Naive thymus-derived CD8-positive, alpha-beta T cell (primary cell): ENCODE data around the gene H3-3A. TPM values are rescaled to one million over a fixed set of nuclear protein-coding genes. Genes with fewer than 3 reads are reported as not detected.

ENCODE experiments used
- ATAC-seq, 2 donors: fragments of 150-1000 bp; cut with Tn5 transposase in 1 of 2; sonication (Bioruptor Pico), chemical (Tn5 transposase) in 1 of 2; 1 replicate in 1 of 2; 2 replicates in 1 of 2; pipeline ENCODE4 v1.10.0; 2021; ENCODE audit warnings: mild to moderate bottlenecking in 2 of 2, moderate library complexity in 2 of 2
- POLR2A ChIA-PET: fragments of 350-600 bp; sonication (Branson Sonifier 250); formaldehyde crosslinking; loops from one replicate; lab custom pipeline; 2021; ENCODE audit warnings: antibody characterized with exemption; lab: Charles Lee
- DNase-seq, 10 donors: peaks; one replicate each; pipeline versions ENCODE4 v3.0.0 to v3.0.0-alpha.2; 2020 to 2022
- H3K27ac Mint-ChIP-seq, 10 donors: one replicate each; pipeline ENCODE4 v1.8.0; 2020 to 2022; ENCODE audit warnings: mild to moderate bottlenecking in 10 of 10, mixed read lengths in 10 of 10, moderate library complexity in 4 of 10, inconsistent platforms in 1 of 10
- H3K27me3 Mint-ChIP-seq, 5 donors: one replicate each; pipeline ENCODE4 v1.8.0; 2021 to 2022; ENCODE audit warnings: mixed read lengths in 5 of 5
- H3K36me3 Mint-ChIP-seq, 3 donors: one replicate each; pipeline ENCODE4 v1.8.0; 2020 to 2022; ENCODE audit warnings: mixed read lengths in 3 of 3, mild to moderate bottlenecking in 2 of 3, inconsistent platforms in 1 of 3
- H3K4me1 Mint-ChIP-seq, 4 donors: one replicate each; pipeline ENCODE4 v1.8.0; 2021 to 2022; ENCODE audit warnings: mixed read lengths in 4 of 4
- H3K4me3 Mint-ChIP-seq, 10 donors: one replicate each; pipeline ENCODE4 v1.8.0; 2020 to 2022; ENCODE audit warnings: mild to moderate bottlenecking in 10 of 10, mixed read lengths in 10 of 10, moderate library complexity in 6 of 10, inconsistent platforms in 1 of 10
- H3K9me3 Mint-ChIP-seq, 9 donors: one replicate each; pipeline ENCODE4 v1.8.0; 2020 to 2022; ENCODE audit warnings: mixed read lengths in 9 of 9, mild to moderate bottlenecking in 3 of 9, inconsistent platforms in 1 of 9, moderate library complexity in 1 of 9
- polyA plus RNA-seq, 3 donors: library from polyadenylated mRNA; unstranded; fragments of 300-500 nt; fragmentation: Illumina TruSeq; gene quantifications; one replicate each; pipeline ENCODE4 v1.2.3, GENCODE V29; 2021
- total RNA-seq, 8 experiments: library from RNA in 2 of 8; stranded (reverse) in 2 of 8; gene quantifications; one replicate each; pipeline ENCODE4 v1.2.3 and lab custom pipeline; 2021 to 2026

Gene H3-3A
- total and polyA plus RNA-seq, 5 experiments from 2014 or later, result 440 to 904 (median 736) TPM

- DNase-seq (peak in 1 of 10 donors; percentile 6), ATAC-seq (no peak)
- Mint-ChIP-seq H3K27ac (no peak overlapping the region), H3K9me3 (no peaks in the 10 kb centered on the region), H3K4me3 (no peak overlapping the region), H3K4me1 (peaks cover 0 to 35% (median 2%) of the 10 kb centered on the region in 4 donors), H3K27me3 (no peaks in the 10 kb centered on the region), H3K36me3 (no peaks in the 10 kb centered on the region)
- POLR2A ChIA-PET, result interaction anchor here (0.6 to 1.2 kb wide), 2 partner anchors 18 to 35 kb away, joined by 4 to 5 read pairs; partner anchors contain the start of gene SDE2
These were observed 28.0 kb upstream of the H3-3A start for GRCh38 chr1:226034482-226034881.

- no peaks in the 10 kb centered on the region for H3K27me3 Mint-ChIP-seq
- POLR2A ChIA-PET, result no interaction called here
- H3K27ac Mint-ChIP-seq, result no peak overlapping the region
- no peak overlapping the region for H3K4me3 Mint-ChIP-seq
- DNase-seq (no peak), ATAC-seq (no peak)
- no peaks in the 10 kb centered on the region for H3K9me3 Mint-ChIP-seq
- H3K4me1 Mint-ChIP-seq, result peaks cover 0 to 22% (median 2%) of the 10 kb centered on the region in 4 donors
- H3K36me3 Mint-ChIP-seq, result no peaks in the 10 kb centered on the region
These were observed 26.6 kb upstream of the H3-3A start for GRCh38 chr1:226035915-226036314.

GRCh38 chr1:226038661-226039060 lies 23.9 kb upstream of the H3-3A start:
- no peaks in the 10 kb centered on the region for H3K27me3 Mint-ChIP-seq
- POLR2A ChIA-PET, result no interaction called here
- H3K4me3 Mint-ChIP-seq, result no peak overlapping the region
- H3K27ac Mint-ChIP-seq, result no peak overlapping the region
- ATAC-seq (no peak), DNase-seq (no peak)
- H3K9me3 Mint-ChIP-seq, result no peaks in the 10 kb centered on the region
- no peaks in the 10 kb centered on the region for H3K36me3 Mint-ChIP-seq
- H3K4me1 Mint-ChIP-seq, result peaks cover 0 to 17% (median 2%) of the 10 kb centered on the region in 4 donors

- Mint-ChIP-seq H3K36me3 (peaks cover 0 to 3% (median 0%) of the 10 kb centered on the region in 3 donors), H3K9me3 (no peaks in the 10 kb centered on the region), H3K4me3 (no peak overlapping the region), H3K27ac (peak overlapping the region in 2 of 10 donors; percentile 29 to 76), H3K4me1 (peaks cover 0 to 6% (median under 1%) of the 10 kb centered on the region in 4 donors), H3K27me3 (no peaks in the 10 kb centered on the region)
- POLR2A ChIA-PET, result interaction anchor here (0.9 to 1.3 kb wide), 2 partner anchors 21 to 42 kb away, joined by 3 read pairs; partner anchors contain the start of gene SDE2
- DNase-seq, result no peak
- no peak for ATAC-seq
These were observed 21.1 kb upstream of the H3-3A start for GRCh38 chr1:226041419-226041818.

- peaks cover 0 to 3% (median 0%) of the 10 kb centered on the region in 3 donors for H3K36me3 Mint-ChIP-seq
- POLR2A ChIA-PET, result no interaction called here
These were observed 17.9 kb upstream of the H3-3A start for GRCh38 chr1:226044514-226045101.

GRCh38 chr1:226046240-226046639 lies 16.3 kb upstream of the H3-3A start:
- Mint-ChIP-seq H3K4me3 (no peak overlapping the region), H3K4me1 (peaks cover 0 to 4% (median under 1%) of the 10 kb centered on the region in 4 donors), H3K27ac (peak overlapping the region in 2 of 10 donors; percentile 21 to 23), H3K36me3 (peaks cover 0 to 8% (median 0%) of the 10 kb centered on the region in 3 donors), H3K9me3 (no peaks in the 10 kb centered on the region), H3K27me3 (no peaks in the 10 kb centered on the region)
- no peak for ATAC-seq
- POLR2A ChIA-PET, result interaction anchor here (0.6 kb wide), 1 partner anchor 14 kb away, joined by 3 read pairs; no protein-coding TSS in a partner anchor
- no peak for DNase-seq

More at GRCh38 chr1:226044514-226045101, 17.9 kb upstream of the H3-3A start:
- Mint-ChIP-seq H3K4me1 (peaks cover 0 to 6% (median under 1%) of the 10 kb centered on the region in 4 donors), H3K27me3 (no peaks in the 10 kb centered on the region), H3K4me3 (no peak overlapping the region), H3K9me3 (no peaks in the 10 kb centered on the region), H3K27ac (peak overlapping the region in 1 of 10 donors; percentile 8)
- ATAC-seq (no peak), DNase-seq (no peak)

GRCh38 chr1:226047495-226047894 lies 15.0 kb upstream of the H3-3A start:
- Mint-ChIP-seq H3K4me3 (no peak overlapping the region), H3K27ac (peak overlapping the region in 2 of 10 donors; percentile 4 to 22), H3K27me3 (no peaks in the 10 kb centered on the region), H3K9me3 (no peaks in the 10 kb centered on the region), H3K4me1 (peaks cover 0 to 4% (median 0%) of the 10 kb centered on the region in 4 donors), H3K36me3 (peaks cover 0 to 13% (median 0%) of the 10 kb centered on the region in 3 donors)
- ATAC-seq (no peak), DNase-seq (no peak)
- POLR2A ChIA-PET, result interaction anchor here (1.3 kb wide), 1 partner anchor 14 kb away, joined by 7 read pairs; the partner anchor contains the start of gene H3-3A

GRCh38 chr1:226048886-226049285 lies 13.6 kb upstream of the H3-3A start:
- Mint-ChIP-seq H3K9me3 (no peaks in the 10 kb centered on the region), H3K36me3 (peaks cover 0 to 22% (median 0%) of the 10 kb centered on the region in 3 donors), H3K4me1 (peaks cover 0 to 2% (median under 1%) of the 10 kb centered on the region in 4 donors), H3K27ac (no peak overlapping the region), H3K27me3 (no peaks in the 10 kb centered on the region), H3K4me3 (no peak overlapping the region)
- DNase-seq, result no peak
- ATAC-seq, result no peak
- POLR2A ChIA-PET, result no interaction called here

- POLR2A ChIA-PET, result interaction anchor here (1.2 to 1.8 kb wide), 3 partner anchors 10 to 51 kb away, joined by 3 to 11 read pairs (median 8); partner anchors contain the start of genes H3-3A and SDE2
- Mint-ChIP-seq H3K36me3 (peaks cover 0 to 24% (median 0%) of the 10 kb centered on the region in 3 donors), H3K4me3 (no peak overlapping the region), H3K27me3 (no peaks in the 10 kb centered on the region), H3K27ac (no peak overlapping the region), H3K9me3 (no peaks in the 10 kb centered on the region), H3K4me1 (peaks cover 0 to 8% (median 2%) of the 10 kb centered on the region in 4 donors)
- ATAC-seq (no peak), DNase-seq (no peak)
These were observed 12.4 kb upstream of the H3-3A start for GRCh38 chr1:226050133-226050532.

GRCh38 chr1:226051365-226051764 lies 11.2 kb upstream of the H3-3A start:
- no peak for DNase-seq
- H3K36me3 Mint-ChIP-seq, result peaks cover 0 to 32% (median 0%) of the 10 kb centered on the region in 3 donors
- H3K27ac Mint-ChIP-seq, result no peak overlapping the region
- peaks cover 1 to 15% (median 3%) of the 10 kb centered on the region in 4 donors for H3K4me1 Mint-ChIP-seq
- H3K27me3 Mint-ChIP-seq, result no peaks in the 10 kb centered on the region
- no peaks in the 10 kb centered on the region for H3K9me3 Mint-ChIP-seq
- H3K4me3 Mint-ChIP-seq, result no peak overlapping the region
- POLR2A ChIA-PET, result interaction anchor here (1.8 kb wide), 1 partner anchor 52 kb away, joined by 8 read pairs; the partner anchor contains the start of gene SDE2
- ATAC-seq, result no peak

- Mint-ChIP-seq H3K36me3 (peaks cover 0 to 34% (median 0%) of the 10 kb centered on the region in 3 donors), H3K4me3 (no peak overlapping the region), H3K4me1 (peaks cover 1 to 16% (median 4%) of the 10 kb centered on the region in 4 donors), H3K27me3 (no peaks in the 10 kb centered on the region), H3K27ac (no peak overlapping the region), H3K9me3 (no peaks in the 10 kb centered on the region)
- DNase-seq (no peak), ATAC-seq (no peak)
- POLR2A ChIA-PET, result interaction anchor here (0.8 to 0.9 kb wide), 2 partner anchors 10 to 50 kb away, joined by 3 to 5 read pairs; no protein-coding TSS in a partner anchor
These were observed 10.5 kb upstream of the H3-3A start for GRCh38 chr1:226052061-226052460.

- Mint-ChIP-seq H3K27ac (peak overlapping the region in 6 of 10 donors; percentile 1 to 69 (median 48)), H3K4me3 (no peak overlapping the region), H3K36me3 (peaks cover 0 to 53% (median 8%) of the 10 kb centered on the region in 3 donors), H3K4me1 (peaks cover 6 to 27% (median 9%) of the 10 kb centered on the region in 4 donors), H3K9me3 (no peaks in the 10 kb centered on the region), H3K27me3 (no peaks in the 10 kb centered on the region)
- POLR2A ChIA-PET, result interaction anchor here (1.3 to 1.9 kb wide), 2 partner anchors 8 to 10 kb away, joined by 3 to 7 read pairs; partner anchors contain the start of gene H3-3A
- ATAC-seq, result no peak
- no peak for DNase-seq
These were observed 7.8 kb upstream of the H3-3A start for GRCh38 chr1:226054519-226055327.
